CD14-positive monocyte (primary cell): ENCODE data around the gene PTPRD. TPM values are rescaled to one million over a fixed set of nuclear protein-coding genes. Genes with fewer than 3 reads are reported as not detected.

Experiments
- DNase-seq, 3 donors: peaks; one replicate each; pipeline ENCODE4 v3.0.0-alpha.2; 2011 to 2022
- H2AFZ ChIP-seq: 2 replicates; pipeline ENCODE4 v1.6.0; 2012; ENCODE audit warnings: mild to moderate bottlenecking, low read depth, low read length, inconsistent platforms; ENCODE audit not compliant: insufficient read depth, poor library complexity, severe bottlenecking
- H3K27ac ChIP-seq, 2 donors: 1 replicate in 1 of 2; 2 replicates in 1 of 2; pipeline ENCODE4 v1.5.1; 2012 to 2013; ENCODE audit warnings: low read length in 2 of 2, control low read depth in 1 of 2, inconsistent platforms in 1 of 2, low read depth in 1 of 2, mild to moderate bottlenecking in 1 of 2
- H3K27me3 ChIP-seq, 2 donors: one replicate each; pipeline versions ENCODE4 v1.6.0 to v1.6.1; 2011 to 2013; ENCODE audit warnings: low read length in 2 of 2; ENCODE audit not compliant: control insufficient read depth in 2 of 2, insufficient read depth in 2 of 2
- H3K36me3 ChIP-seq, 2 donors: replicated peaks in 1 of 2; 1 replicate in 1 of 2; 2 replicates in 1 of 2; pipeline versions ENCODE4 v1.5.1 to v1.6.1; 2012 to 2013; ENCODE audit warnings: low read length in 2 of 2, control low read depth in 1 of 2, inconsistent platforms in 1 of 2, mild to moderate bottlenecking in 1 of 2; ENCODE audit not compliant: insufficient read depth in 2 of 2, control insufficient read depth in 1 of 2
- H3K4me1 ChIP-seq, 2 donors: 1 replicate in 1 of 2; 2 replicates in 1 of 2; pipeline versions ENCODE4 v1.5.1 to v1.6.1; 2012 to 2013; ENCODE audit warnings: low read length in 2 of 2, control low read depth in 1 of 2, inconsistent platforms in 1 of 2, mild to moderate bottlenecking in 1 of 2, moderate library complexity in 1 of 2; ENCODE audit not compliant: insufficient read depth in 2 of 2, control insufficient read depth in 1 of 2
- H3K4me2 ChIP-seq: replicated peaks from 2 replicates; pipeline ENCODE3; 2012; ENCODE audit warnings: low read length, moderate library complexity, mild to moderate bottlenecking; ENCODE audit not compliant: poor library complexity, severe bottlenecking; ENCODE audit errors: extremely low read depth
- H3K4me3 ChIP-seq, 3 experiments: fragments of 200-600 bp in 1 of 3; sonication (generic) in 1 of 3; replicated peaks in 1 of 3; 1 replicate in 2 of 3; 2 replicates in 1 of 3; pipeline ENCODE4 v1.5.1; 2011 to 2013; ENCODE audit warnings: low read length in 3 of 3, mild to moderate bottlenecking in 3 of 3, control low read depth in 2 of 3, low read depth in 2 of 3, inconsistent platforms in 1 of 3, moderate library complexity in 1 of 3
- H3K79me2 ChIP-seq: 2 replicates; pipeline ENCODE4 v1.6.0; 2012; ENCODE audit warnings: mild to moderate bottlenecking, control low read depth, inconsistent platforms, low read length, moderate library complexity; ENCODE audit not compliant: insufficient read depth
- H3K9ac ChIP-seq: 2 replicates; pipeline ENCODE4 v1.6.0; 2017; ENCODE audit warnings: low read length, mild to moderate bottlenecking; ENCODE audit not compliant: insufficient read depth, poor library complexity, severe bottlenecking
- H3K9me3 ChIP-seq, 2 donors: replicated peaks in 1 of 2; 1 replicate in 1 of 2; 2 replicates in 1 of 2; pipeline versions ENCODE4 v1.5.1 to v1.6.1; 2012 to 2013; ENCODE audit warnings: low read length in 2 of 2, control low read depth in 1 of 2; ENCODE audit not compliant: control insufficient read depth in 1 of 2, insufficient read depth in 1 of 2
- H4K20me1 ChIP-seq: 2 replicates; pipeline ENCODE4 v1.6.0; 2012; ENCODE audit warnings: mild to moderate bottlenecking, low read length, control low read depth, moderate library complexity; ENCODE audit not compliant: insufficient read depth
- H3K27ac Mint-ChIP-seq, 7 donors: one replicate each; pipeline ENCODE4 v1.8.0; 2020; ENCODE audit warnings: mild to moderate bottlenecking in 7 of 7, mixed read lengths in 7 of 7, moderate library complexity in 6 of 7, inconsistent platforms in 2 of 7
- H3K27me3 Mint-ChIP-seq, 3 donors: one replicate each; pipeline ENCODE4 v1.8.0; 2021 to 2022; ENCODE audit warnings: low read depth in 3 of 3, mild to moderate bottlenecking in 3 of 3, mixed read lengths in 3 of 3, moderate library complexity in 3 of 3, inconsistent platforms in 1 of 3
- H3K36me3 Mint-ChIP-seq, 2 donors: one replicate each; pipeline ENCODE4 v1.8.0; 2020; ENCODE audit warnings: mixed read lengths in 2 of 2, inconsistent platforms in 1 of 2, mild to moderate bottlenecking in 1 of 2
- H3K4me1 Mint-ChIP-seq: one replicate; pipeline ENCODE4 v1.8.0; 2020; ENCODE audit warnings: mild to moderate bottlenecking, mixed read lengths
- H3K4me3 Mint-ChIP-seq, 2 donors: one replicate each; pipeline ENCODE4 v1.8.0; 2020; ENCODE audit warnings: mild to moderate bottlenecking in 2 of 2, mixed read lengths in 2 of 2, moderate library complexity in 1 of 2
- H3K9me3 Mint-ChIP-seq, 7 donors: one replicate each; pipeline ENCODE4 v1.8.0; 2020 to 2022; ENCODE audit warnings: mixed read lengths in 7 of 7, mild to moderate bottlenecking in 6 of 7, moderate library complexity in 6 of 7, inconsistent platforms in 2 of 7
- WGBS: methylation state at CpG from one replicate; pipeline ENCODE4 v1.1.5; 2013; ENCODE audit warnings: missing lambda C conversion rate; ENCODE audit not compliant: insufficient coverage; 5-methylcytosine and 5-hydroxymethylcytosine counted together
- intact Hi-C, 2 donors: fragments of 100-400 bp; cut with micrococcal nuclease; formaldehyde crosslinking; loops; one replicate each; pipeline versions ENCODE4 v1.15.0 to v1.15.1; 2023
- polyA plus RNA-seq, 3 donors: library from polyadenylated mRNA; depleted of rRNA in 1 of 3; unstranded in 2 of 3; stranded (reverse) in 1 of 3; fragments of 300-500 nt in 2 of 3; fragments of >200 nt in 1 of 3; fragmentation: Illumina TruSeq in 2 of 3; gene quantifications; 1 replicate in 2 of 3; 2 replicates in 1 of 3; pipeline ENCODE4 v1.2.3, GENCODE V29; 2012 to 2021
- TF ChIP-seq, protein P1 (sequence below): fragments of 200-600 bp; IDR thresholded peaks from one replicate; pipeline ENCODE4 v1.8.0; 2022; ENCODE audit warnings: antibody characterized with exemption, mild to moderate bottlenecking

The PTPRD gene
- polyA plus RNA-seq, 3 donors: not detected

- H3K4me1 ChIP-seq: no peaks in the 10 kb centered on the region
- no peak overlapping the region for H3K27ac Mint-ChIP-seq
- intact Hi-C loops: no loop called here
- no CpG with 5 or more reads among the region's 5 CpGs for WGBS
- H3K27me3 Mint-ChIP-seq: no peaks in the 10 kb centered on the region
- no peaks in the 10 kb centered on the region for H3K36me3 Mint-ChIP-seq
- H2AFZ ChIP-seq: no peak overlapping the region
- H3K27ac ChIP-seq: no peak overlapping the region
- no peaks in the 10 kb centered on the region for H3K36me3 ChIP-seq
- no peaks in the 10 kb centered on the region for H4K20me1 ChIP-seq
- peaks cover 0 to 2% (median 0%) of the 10 kb centered on the region in 7 donors for H3K9me3 Mint-ChIP-seq
- no peak overlapping the region for H3K4me3 ChIP-seq
- H3K4me2 ChIP-seq: no peak overlapping the region
- H3K27me3 ChIP-seq: no peaks in the 10 kb centered on the region
- H3K9ac ChIP-seq: no peak overlapping the region
- no peaks in the 10 kb centered on the region for H3K79me2 ChIP-seq
- H3K4me3 Mint-ChIP-seq: no peak overlapping the region
- H3K9me3 ChIP-seq: no peaks in the 10 kb centered on the region
- TF ChIP-seq, protein P1, sequence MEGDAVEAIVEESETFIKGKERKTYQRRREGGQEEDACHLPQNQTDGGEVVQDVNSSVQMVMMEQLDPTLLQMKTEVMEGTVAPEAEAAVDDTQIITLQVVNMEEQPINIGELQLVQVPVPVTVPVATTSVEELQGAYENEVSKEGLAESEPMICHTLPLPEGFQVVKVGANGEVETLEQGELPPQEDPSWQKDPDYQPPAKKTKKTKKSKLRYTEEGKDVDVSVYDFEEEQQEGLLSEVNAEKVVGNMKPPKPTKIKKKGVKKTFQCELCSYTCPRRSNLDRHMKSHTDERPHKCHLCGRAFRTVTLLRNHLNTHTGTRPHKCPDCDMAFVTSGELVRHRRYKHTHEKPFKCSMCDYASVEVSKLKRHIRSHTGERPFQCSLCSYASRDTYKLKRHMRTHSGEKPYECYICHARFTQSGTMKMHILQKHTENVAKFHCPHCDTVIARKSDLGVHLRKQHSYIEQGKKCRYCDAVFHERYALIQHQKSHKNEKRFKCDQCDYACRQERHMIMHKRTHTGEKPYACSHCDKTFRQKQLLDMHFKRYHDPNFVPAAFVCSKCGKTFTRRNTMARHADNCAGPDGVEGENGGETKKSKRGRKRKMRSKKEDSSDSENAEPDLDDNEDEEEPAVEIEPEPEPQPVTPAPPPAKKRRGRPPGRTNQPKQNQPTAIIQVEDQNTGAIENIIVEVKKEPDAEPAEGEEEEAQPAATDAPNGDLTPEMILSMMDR: no peak
- DNase-seq: no peak
- no peaks in the 10 kb centered on the region for H3K4me1 Mint-ChIP-seq
These were observed 605.4 kb downstream of the PTPRD start for GRCh38 chr9:10007356-10007755.

- intact Hi-C loops: no loop called here
- Mint-ChIP-seq H3K4me3 (no peak overlapping the region), H3K9me3 (peaks cover 0 to 2% (median 0%) of the 10 kb centered on the region in 7 donors), H3K4me1 (no peaks in the 10 kb centered on the region), H3K27me3 (no peaks in the 10 kb centered on the region), H3K27ac (no peak overlapping the region), H3K36me3 (no peaks in the 10 kb centered on the region)
- no peaks in the 10 kb centered on the region for H3K27me3 ChIP-seq
- no peaks in the 10 kb centered on the region for H3K36me3 ChIP-seq
- no peak for DNase-seq
- H3K79me2 ChIP-seq: no peaks in the 10 kb centered on the region
- H3K4me1 ChIP-seq: no peaks in the 10 kb centered on the region
- H4K20me1 ChIP-seq: no peaks in the 10 kb centered on the region
- no peak overlapping the region for H3K9ac ChIP-seq
- no peak overlapping the region for H3K4me2 ChIP-seq
- no peak overlapping the region for H3K27ac ChIP-seq
- no peaks in the 10 kb centered on the region for H3K9me3 ChIP-seq
- TF ChIP-seq, protein P1: no peak
- H2AFZ ChIP-seq: no peak overlapping the region
- 33% methylated on average over 3 of the region's 4 CpGs for WGBS
- H3K4me3 ChIP-seq: no peak overlapping the region
These were observed 607.6 kb downstream of the PTPRD start for GRCh38 chr9:10005206-10005605.
